ENCODE data around the gene CALML5.

The CALML5 gene

GRCh38 chr10:5499493-5500140 lies at the start of gene CALML5:
TSS of gene CALML5 (minus strand) at chr10:5499570. CDS start at chr10:5499438, 132 bp downstream.
- DNase-seq: no peak

GRCh38 chr10:5547931-5548660 lies 48.7 kb upstream of the CALML5 start:
- DNase-seq: no peak

- no peak for DNase-seq
Measured at GRCh38 chr10:5547681-5547930, 48.2 kb upstream of the CALML5 start.

GRCh38 chr10:5546891-5547680 lies 47.7 kb upstream of the CALML5 start:
- no peak for DNase-seq

GRCh38 chr10:5545778-5546710 lies 46.7 kb upstream of the CALML5 start:
- peak; percentile 61 for DNase-seq

- no peak for DNase-seq
Measured at GRCh38 chr10:5545426-5545777, 46.0 kb upstream of the CALML5 start.

GRCh38 chr10:5545011-5545410 lies 45.6 kb upstream of the CALML5 start:
- no peak for DNase-seq

- no peak for DNase-seq
Measured at GRCh38 chr10:5544216-5544805, 44.9 kb upstream of the CALML5 start.

GRCh38 chr10:5543623-5544022 lies 44.3 kb upstream of the CALML5 start:
- DNase-seq: no peak

- DNase-seq: no peak
Measured at GRCh38 chr10:5542100-5542499, 42.7 kb upstream of the CALML5 start.

GRCh38 chr10:5540891-5541290 lies 41.5 kb upstream of the CALML5 start:
- DNase-seq: no peak

GRCh38 chr10:5540080-5540479 lies 40.7 kb upstream of the CALML5 start:
- no peak for DNase-seq

GRCh38 chr10:5538892-5539651 lies 39.7 kb upstream of the CALML5 start:
- DNase-seq: no peak

- peak; percentile 72 for DNase-seq
Measured at GRCh38 chr10:5538446-5538845, 39.1 kb upstream of the CALML5 start.

- DNase-seq: no peak
Measured at GRCh38 chr10:5537684-5538083, 38.3 kb upstream of the CALML5 start.

GRCh38 chr10:5536486-5537081 lies 37.2 kb upstream of the CALML5 start:
- no peak for DNase-seq

GRCh38 chr10:5534880-5535856 lies 35.8 kb upstream of the CALML5 start:
- peak; percentile 74 for DNase-seq

GRCh38 chr10:5534051-5534821 lies 34.9 kb upstream of the CALML5 start:
- DNase-seq: no peak

- no peak for DNase-seq
Measured at GRCh38 chr10:5533098-5533731, 33.8 kb upstream of the CALML5 start.

Measured in fibroblast of upper back skin (primary cell).